Stimulated activated CD4-positive, alpha-beta T cell treated with anti-CD3 and anti-CD28 coated beads, Interleukin-2, amount 100 ng/mL, for 24 hours (primary cell): Measurements from ENCODE around the gene NOMO2.
A peak's percentile ranks its signal among the peaks of the same experiment; 100 is the strongest.
"Not testable (repeated sequence)": the region's sequence is repeated elsewhere in the genome, so short reads cannot be mapped to it uniquely, and the experiment has no call there.

ENCODE experiments used
- DNase-seq, 2 donors: peaks; one replicate each; pipeline ENCODE4 v3.0.0-alpha.2; 2020

NOMO2 gene

GRCh38 chr16:18573887-18574286, 12.0 kb upstream of the NOMO2 start:
- not testable (repeated sequence) for DNase-seq

- DNase-seq: not testable (repeated sequence)
Observed at GRCh38 chr16:18572973-18573372, 11.1 kb upstream of the NOMO2 start.

- DNase-seq: not testable (repeated sequence)
Observed at GRCh38 chr16:18571307-18571850, 9.5 kb upstream of the NOMO2 start.

DNA sequence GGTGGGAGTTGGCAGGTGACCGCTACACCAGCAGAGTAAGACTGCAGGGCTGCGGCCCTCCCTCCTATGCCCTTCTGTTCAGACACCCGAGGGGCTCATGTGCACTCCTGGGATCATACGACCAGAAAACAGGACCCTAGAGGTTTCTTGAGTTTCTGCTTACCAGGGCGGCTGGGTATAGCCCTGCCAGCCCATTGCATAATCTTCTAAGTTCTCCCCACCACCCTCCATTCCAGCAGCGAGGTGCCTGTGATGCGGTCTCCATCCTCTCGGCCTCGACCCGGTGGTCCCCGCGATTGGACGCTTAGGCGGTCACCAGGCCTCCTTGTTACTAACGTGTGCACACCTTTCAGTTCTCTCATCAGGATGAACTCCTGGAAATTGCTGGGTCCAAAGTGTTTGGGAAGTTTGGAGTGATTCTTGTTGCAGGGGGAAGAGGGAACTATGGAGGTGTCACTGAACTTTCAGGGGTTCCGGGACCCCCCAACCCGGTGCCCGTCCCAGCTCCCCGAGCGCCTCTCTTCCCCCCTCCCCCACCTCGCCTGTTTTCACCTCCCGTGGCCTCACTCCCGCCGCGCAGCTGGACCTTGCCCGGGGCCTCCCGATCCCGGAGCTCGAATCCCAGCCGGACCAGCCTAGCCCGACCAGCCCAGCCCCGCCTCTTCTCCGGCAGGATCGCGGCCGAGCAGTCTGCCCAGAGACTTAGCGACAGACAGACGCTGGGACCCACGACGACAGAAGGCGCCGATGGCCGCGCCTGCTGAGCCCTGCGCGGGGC, 8.8 kb upstream of the NOMO2 start:
- not testable (repeated sequence) for DNase-seq

DNA sequence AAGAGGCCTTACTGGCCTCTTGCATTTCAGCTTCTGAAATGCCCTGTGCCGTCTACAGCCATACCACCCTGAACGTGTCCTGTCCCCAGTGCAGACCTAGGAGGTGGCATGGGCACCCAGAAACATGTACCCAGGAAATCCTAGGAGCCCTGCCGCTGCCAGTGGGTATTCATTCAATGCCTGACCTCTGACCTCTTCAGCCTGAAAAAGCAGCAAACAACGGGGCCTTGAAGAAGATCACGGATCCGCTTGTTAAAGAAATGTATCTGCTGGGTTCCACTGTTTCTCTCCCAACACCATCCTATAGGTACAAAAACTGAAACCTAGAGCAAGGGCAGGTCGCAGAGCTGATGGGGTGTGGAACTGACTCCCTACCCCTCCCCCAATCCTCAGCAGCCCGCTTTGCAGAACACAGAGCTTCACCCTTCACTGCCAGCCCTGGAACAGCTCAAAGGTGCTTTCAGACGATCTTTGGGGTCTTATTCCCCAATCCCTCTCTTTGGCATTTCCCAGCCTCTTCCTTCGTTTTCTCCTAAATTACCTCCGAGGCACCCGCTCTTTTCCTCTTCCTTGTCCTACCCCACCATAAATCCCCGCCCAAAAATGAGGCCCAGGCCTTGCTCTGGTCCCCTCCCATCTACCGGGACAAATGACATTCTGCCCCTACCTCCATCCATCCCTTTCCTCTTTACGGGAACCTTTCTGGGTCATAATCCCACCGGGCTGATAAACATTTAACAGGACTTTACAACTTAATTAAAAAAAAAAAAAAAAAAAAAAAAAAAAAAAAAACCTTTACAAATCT, 1.3 kb downstream of the NOMO2 start:
- DNase-seq: peak in 1 of 2 donors; percentile 23

- DNase-seq: not testable (repeated sequence)
Observed at GRCh38 chr16:18553671-18554070, 8.2 kb downstream of the NOMO2 start.

- DNase-seq: not testable (repeated sequence)
Observed at GRCh38 chr16:18547382-18547781, 14.5 kb downstream of the NOMO2 start.

GRCh38 chr16:18546853-18547252, 15.0 kb downstream of the NOMO2 start:
- not testable (repeated sequence) for DNase-seq

GRCh38 chr16:18544232-18545081, 17.4 kb downstream of the NOMO2 start:
- not testable (repeated sequence) for DNase-seq

GRCh38 chr16:18541912-18542311, 20.0 kb downstream of the NOMO2 start:
- not testable (repeated sequence) for DNase-seq

DNA sequence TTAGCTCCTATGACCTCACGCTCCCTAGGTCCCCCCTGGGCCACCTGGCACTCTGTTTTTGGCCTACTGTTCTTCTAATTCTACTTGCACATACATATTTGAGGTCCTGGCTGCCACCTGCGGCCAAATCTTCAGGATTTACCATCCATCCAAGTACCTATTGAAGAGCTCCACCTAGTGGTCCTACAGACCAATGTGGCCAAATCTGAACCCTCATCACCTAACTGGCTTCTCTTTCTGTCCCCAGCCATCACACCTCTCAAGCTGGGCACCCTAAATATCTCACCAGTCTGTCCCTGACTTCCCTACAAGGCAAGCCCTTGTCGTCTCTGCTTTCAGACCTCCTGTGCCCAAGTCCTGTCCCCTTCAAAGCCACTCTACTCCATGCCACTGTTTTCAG, 24.9 kb downstream of the NOMO2 start:
- DNase-seq: not testable (repeated sequence)

DNA sequence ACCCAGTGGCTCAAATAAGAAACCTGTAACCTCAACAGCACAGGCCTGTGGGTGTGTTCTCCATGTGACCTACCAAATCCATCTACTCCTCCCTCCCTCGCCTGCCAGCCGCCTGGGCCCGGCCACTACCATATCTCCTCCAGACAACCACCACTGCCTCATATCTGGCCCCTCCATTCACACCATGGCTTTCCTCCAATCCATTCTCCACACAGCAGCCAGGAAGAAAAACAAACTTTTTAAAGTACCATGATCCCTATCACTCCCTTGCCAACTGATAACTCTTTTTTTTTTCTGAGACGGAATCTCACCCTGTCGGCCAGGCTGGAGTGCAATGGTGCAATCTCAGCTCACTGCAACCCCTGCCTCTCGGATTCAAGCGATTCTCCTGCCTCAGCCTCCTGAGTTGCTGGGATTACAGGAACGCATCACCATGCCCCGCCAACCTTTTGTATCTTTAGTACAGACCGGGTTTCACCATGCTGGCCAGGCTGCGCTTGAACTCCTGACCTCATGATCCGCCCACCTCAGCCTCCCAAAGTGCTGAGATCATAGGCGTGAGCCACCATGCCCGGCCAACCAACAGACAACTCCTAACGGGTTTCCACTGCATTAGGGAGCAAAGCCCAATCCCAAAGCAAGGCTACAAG, 26.3 kb downstream of the NOMO2 start:
- not testable (repeated sequence) for DNase-seq

- DNase-seq: not testable (repeated sequence)
Observed at GRCh38 chr16:18534308-18534707, 27.6 kb downstream of the NOMO2 start.

DNA sequence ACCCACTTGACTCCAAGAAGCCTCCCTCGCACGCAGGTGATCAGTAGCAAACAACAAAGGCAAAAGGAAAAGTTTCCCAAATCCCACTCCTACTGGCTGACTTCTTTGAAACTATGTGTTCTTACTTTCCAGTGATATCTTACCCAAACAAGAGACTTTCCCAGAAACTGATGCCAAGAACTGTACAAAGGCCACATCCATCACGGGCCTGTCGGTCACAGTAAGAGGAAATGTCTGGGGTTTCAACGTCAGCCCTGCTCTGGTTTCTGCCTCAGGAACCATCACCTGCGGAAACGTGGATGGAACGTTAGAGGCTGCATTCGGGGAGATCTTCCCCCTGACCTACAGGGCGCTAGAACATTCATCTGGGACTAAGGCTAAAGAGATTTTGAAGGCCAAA, 30.6 kb downstream of the NOMO2 start:
- DNase-seq: not testable (repeated sequence)

- DNase-seq: not testable (repeated sequence)
Observed at GRCh38 chr16:18530329-18530728, 31.6 kb downstream of the NOMO2 start.

DNA sequence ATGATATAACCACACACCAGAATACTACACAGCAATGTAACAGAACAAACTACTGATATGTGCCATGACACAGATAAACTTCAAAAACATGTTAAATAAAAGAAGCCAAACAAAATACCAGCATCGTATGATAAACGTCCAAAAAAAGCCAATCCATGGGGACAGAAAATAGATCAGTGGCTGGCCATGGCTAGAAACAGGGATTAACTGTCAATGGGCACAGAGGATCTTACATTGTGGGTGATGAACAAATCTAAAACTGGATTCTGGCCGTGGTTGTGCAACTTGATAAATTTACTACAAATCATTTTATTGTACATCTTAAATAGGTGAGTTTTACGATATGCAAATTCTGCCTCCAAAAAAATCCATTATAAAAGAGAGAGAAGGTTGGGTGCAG, 35.4 kb downstream of the NOMO2 start:
- not testable (repeated sequence) for DNase-seq

DNA sequence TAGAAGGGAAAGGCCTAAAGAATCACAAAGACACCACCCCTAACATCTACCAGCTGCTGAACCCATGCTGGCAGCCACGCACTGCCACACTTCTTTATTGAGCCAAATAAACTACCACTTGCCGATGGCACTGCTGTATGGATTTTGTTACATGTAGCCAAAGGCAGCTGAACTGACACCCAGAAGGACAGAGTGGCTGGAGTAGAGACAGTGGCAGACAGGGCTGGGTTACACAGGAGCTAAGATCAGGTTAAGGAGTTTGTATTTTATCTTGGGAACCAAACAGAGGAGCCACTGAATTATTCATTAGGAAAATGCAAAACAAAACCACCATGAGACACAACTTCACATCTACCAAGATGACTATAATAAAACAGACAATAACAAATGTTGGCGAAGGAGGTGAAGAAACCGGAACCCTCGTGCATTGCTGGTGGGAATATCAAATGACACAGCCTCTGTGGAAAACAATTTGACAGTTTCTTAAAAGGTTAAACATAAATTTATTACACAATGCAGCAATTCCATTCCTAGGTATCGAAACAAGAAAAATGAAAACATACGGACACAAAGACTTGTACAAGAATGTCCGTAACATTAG, 35.9 kb downstream of the NOMO2 start:
- DNase-seq: not testable (repeated sequence)

DNA sequence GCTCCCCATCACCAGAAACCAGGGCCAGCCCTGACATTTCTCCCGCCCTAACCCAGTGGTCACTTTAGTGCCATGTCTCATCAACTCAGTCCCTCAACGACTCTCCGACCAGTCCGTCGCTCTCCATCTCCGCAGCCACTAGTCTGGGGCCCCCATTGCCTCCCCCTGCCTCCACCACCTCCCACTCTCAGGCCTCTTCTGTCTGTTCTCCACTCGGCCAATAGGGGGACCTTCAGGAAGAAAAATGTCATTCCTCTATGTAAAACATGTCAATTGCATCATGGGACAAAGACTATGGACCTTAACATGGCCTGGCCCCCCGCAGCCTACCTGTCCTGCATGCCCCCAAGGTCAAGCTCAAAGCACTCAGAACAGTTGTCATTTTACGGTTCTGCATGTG, 39.3 kb downstream of the NOMO2 start:
- not testable (repeated sequence) for DNase-seq

DNA sequence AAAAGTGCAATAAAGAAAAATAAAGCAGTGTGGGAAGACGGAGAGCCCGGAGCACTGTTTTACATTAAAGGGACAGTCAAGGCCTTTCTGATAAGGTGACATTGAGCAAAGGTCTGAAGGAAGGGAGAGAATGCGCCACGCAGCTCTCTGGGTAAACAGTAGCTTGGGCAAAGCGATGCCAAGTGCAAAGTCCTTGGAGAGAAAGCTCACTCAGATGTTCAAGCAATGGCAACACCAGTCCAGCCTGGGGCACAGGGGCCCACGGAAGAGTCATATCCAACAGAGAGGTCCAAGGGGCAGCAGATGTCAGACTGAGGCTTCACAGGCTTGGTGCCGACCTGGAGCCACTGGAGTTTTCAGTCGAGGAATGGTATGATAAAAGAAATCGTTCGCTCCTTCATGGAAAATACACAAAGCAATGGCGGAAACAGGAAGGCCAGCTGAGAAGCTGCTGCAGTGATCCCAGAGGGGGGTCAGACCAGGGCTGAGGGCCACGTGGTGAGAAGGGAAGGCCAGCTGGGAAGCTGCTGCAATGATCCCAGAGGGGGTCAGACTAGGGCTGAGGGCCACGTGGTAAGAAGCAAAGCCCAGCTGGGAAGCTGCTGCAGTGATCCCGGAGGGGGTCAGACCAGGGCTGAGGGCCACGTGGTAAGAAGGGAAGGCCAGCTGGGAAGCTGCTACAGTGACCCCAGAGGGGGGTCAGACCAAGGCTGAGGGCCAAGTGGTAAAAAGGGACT, 40.3 kb downstream of the NOMO2 start:
- DNase-seq: not testable (repeated sequence)

GRCh38 chr16:18518536-18519283, 43.2 kb downstream of the NOMO2 start:
- not testable (repeated sequence) for DNase-seq
